Measurements from ENCODE around the gene KCTD16.

The KCTD16 gene

GRCh38 chr5:144365885-144366284 lies 195.2 kb downstream of the KCTD16 start:
- ATAC-seq, result no peak
- TF ChIP-seq ARNTL (CRISPR knock-in tag; IDR thresholded peaks at IDR 0.05; ENCODE audit: borderline replicate concordance, low read depth) (no peak), POU6F1 (CRISPR knock-in tag; IDR thresholded peaks at IDR 0.05; ENCODE audit: borderline replicate concordance, low read depth) (no peak), ZNF70 (CRISPR knock-in tag; IDR thresholded peaks at IDR 0.05) (no peak), ZNF8 (CRISPR knock-in tag; IDR thresholded peaks at IDR 0.05) (no peak), ZFP3 (CRISPR knock-in tag; IDR thresholded peaks at IDR 0.05) (no peak), RARB (CRISPR knock-in tag; IDR thresholded peaks at IDR 0.05) (no peak), TOX (CRISPR knock-in tag; IDR thresholded peaks at IDR 0.05; ENCODE audit: borderline replicate concordance) (no peak), ESRRG (CRISPR knock-in tag; IDR thresholded peaks at IDR 0.05) (no peak), ZNF565 (CRISPR knock-in tag; conservative IDR thresholded peaks at IDR 0.05; ENCODE audit: low read depth) (no peak), GLIS3 (CRISPR knock-in tag; IDR thresholded peaks at IDR 0.05) (no peak), TCF4 (CRISPR knock-in tag; IDR thresholded peaks at IDR 0.05; ENCODE audit: borderline replicate concordance) (no peak), ZFP30 (CRISPR knock-in tag; IDR thresholded peaks at IDR 0.05) (no peak), SNAI2 (CRISPR knock-in tag; IDR thresholded peaks at IDR 0.05) (no peak), TSHZ2 (CRISPR knock-in tag; IDR thresholded peaks at IDR 0.05) (no peak), BACH2 (CRISPR knock-in tag; IDR thresholded peaks at IDR 0.05; ENCODE audit: borderline replicate concordance) (no peak), CSDC2 (CRISPR knock-in tag; IDR thresholded peaks at IDR 0.05) (no peak)

GRCh38 chr5:144367991-144368390 lies 197.3 kb downstream of the KCTD16 start:
- ATAC-seq, result no peak
- TF ChIP-seq ZNF8 (CRISPR knock-in tag; IDR thresholded peaks at IDR 0.05) (no peak), PATZ1 (CRISPR knock-in tag; IDR thresholded peaks at IDR 0.05; ENCODE audit: borderline replicate concordance) (no peak), PPARA (CRISPR knock-in tag; IDR thresholded peaks at IDR 0.05; ENCODE audit: borderline replicate concordance) (no peak), ZFP3 (CRISPR knock-in tag; IDR thresholded peaks at IDR 0.05) (no peak), ZNF565 (CRISPR knock-in tag; conservative IDR thresholded peaks at IDR 0.05; ENCODE audit: low read depth) (no peak), TSHZ2 (CRISPR knock-in tag; IDR thresholded peaks at IDR 0.05) (no peak), ISL1 (CRISPR knock-in tag; IDR thresholded peaks at IDR 0.05) (no peak), OSR1 (CRISPR knock-in tag; IDR thresholded peaks at IDR 0.05) (no peak), ZFP30 (CRISPR knock-in tag; IDR thresholded peaks at IDR 0.05) (no peak), ZC3H10 (CRISPR knock-in tag; IDR thresholded peaks at IDR 0.05) (no peak), CSDC2 (CRISPR knock-in tag; IDR thresholded peaks at IDR 0.05) (no peak), ZNF70 (CRISPR knock-in tag; IDR thresholded peaks at IDR 0.05) (no peak)
- TF ChIP-seq, protein P1, sequence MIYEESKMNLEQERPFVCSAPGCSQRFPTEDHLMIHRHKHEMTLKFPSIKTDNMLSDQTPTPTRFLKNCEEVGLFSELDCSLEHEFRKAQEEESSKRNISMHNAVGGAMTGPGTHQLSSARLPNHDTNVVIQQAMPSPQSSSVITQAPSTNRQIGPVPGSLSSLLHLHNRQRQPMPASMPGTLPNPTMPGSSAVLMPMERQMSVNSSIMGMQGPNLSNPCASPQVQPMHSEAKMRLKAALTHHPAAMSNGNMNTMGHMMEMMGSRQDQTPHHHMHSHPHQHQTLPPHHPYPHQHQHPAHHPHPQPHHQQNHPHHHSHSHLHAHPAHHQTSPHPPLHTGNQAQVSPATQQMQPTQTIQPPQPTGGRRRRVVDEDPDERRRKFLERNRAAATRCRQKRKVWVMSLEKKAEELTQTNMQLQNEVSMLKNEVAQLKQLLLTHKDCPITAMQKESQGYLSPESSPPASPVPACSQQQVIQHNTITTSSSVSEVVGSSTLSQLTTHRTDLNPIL (CRISPR knock-in tag; IDR thresholded peaks at IDR 0.05; ENCODE audit: low read depth), result no peak
